Measurements from ENCODE around the gene C1orf210.

Gene C1orf210

GRCh38 chr1:43312212-43312623 lies 26.8 kb upstream of the C1orf210 start:
- DNase-seq = no peak

GRCh38 chr1:43311521-43311920 lies 26.1 kb upstream of the C1orf210 start:
- no peak for DNase-seq

GRCh38 chr1:43309405-43310025 lies 24.1 kb upstream of the C1orf210 start:
- no peak for DNase-seq

- no peak for DNase-seq
Observed at GRCh38 chr1:43308635-43309404, 23.4 kb upstream of the C1orf210 start.

- no peak for DNase-seq
Observed at GRCh38 chr1:43307458-43308158, 22.2 kb upstream of the C1orf210 start.

- no peak for DNase-seq
Observed at GRCh38 chr1:43306688-43307457, 21.5 kb upstream of the C1orf210 start.

- DNase-seq = no peak
Observed at GRCh38 chr1:43305926-43306687, 20.7 kb upstream of the C1orf210 start.

GRCh38 chr1:43305461-43305860 lies 20.1 kb upstream of the C1orf210 start:
- no peak for DNase-seq

- no peak for DNase-seq
Observed at GRCh38 chr1:43304771-43305300, 19.5 kb upstream of the C1orf210 start.

- no peak for DNase-seq
Observed at GRCh38 chr1:43304314-43304681, 18.9 kb upstream of the C1orf210 start.

GRCh38 chr1:43303471-43304313 lies 18.3 kb upstream of the C1orf210 start:
- no peak for DNase-seq

GRCh38 chr1:43302721-43303470 lies 17.5 kb upstream of the C1orf210 start:
- no peak for DNase-seq

GRCh38 chr1:43302201-43302600 lies 16.8 kb upstream of the C1orf210 start:
- DNase-seq = no peak

- no peak for DNase-seq
Observed at GRCh38 chr1:43300378-43301094, 15.2 kb upstream of the C1orf210 start, which contains the start of gene TIE1. Gene TIE1, plus strand, starts transcription at chr1:43300982. Its CDS starts 90 bp downstream, at chr1:43301072.

GRCh38 chr1:43299101-43299500 lies 13.7 kb upstream of the C1orf210 start:
- no peak for DNase-seq

- DNase-seq = no peak
Observed at GRCh38 chr1:43298055-43298454, 12.7 kb upstream of the C1orf210 start.

- no peak for DNase-seq
Observed at GRCh38 chr1:43296207-43296606, 10.8 kb upstream of the C1orf210 start.

- DNase-seq = no peak
Observed at GRCh38 chr1:43294761-43295160, 9.4 kb upstream of the C1orf210 start.

GRCh38 chr1:43293896-43294760 lies 8.7 kb upstream of the C1orf210 start:
- DNase-seq = peak; percentile 15
